A549 (cell line): ENCODE data around the gene GPATCH1. TPM values are rescaled to one million over a fixed set of nuclear protein-coding genes. Genes with fewer than 3 reads are reported as not detected.
A peak's percentile ranks its signal among the peaks of the same experiment; 100 is the strongest.

ENCODE experiments used
- ATAC-seq, 2 experiments: fragments of 200-7000 bp in 1 of 2; fragments of >200 bp in 1 of 2; cut with Nextera tagmentation in 1 of 2; cut with Tn5 transposase in 1 of 2; 3 replicates each; pipeline versions ENCODE4 v1.8.0 to v1.9.1; 2018 to 2020; ENCODE audit warnings: mild to moderate bottlenecking in 1 of 2, moderate library complexity in 1 of 2
- CTCF ChIA-PET: fragments of 300-600 bp; sonication (Branson Sonifier 250); formaldehyde crosslinking; extraction: SDS; loops from one replicate; lab custom pipeline; 2021; ENCODE audit warnings: antibody characterized with exemption, inconsistent platforms; lab: Yijun Ruan, JAX
- POLR2A ChIA-PET: fragments of 350-600 bp; formaldehyde crosslinking; extraction: SDS; loops from one replicate; lab custom pipeline; 2021; ENCODE audit warnings: antibody characterized with exemption, inconsistent platforms; lab: Yijun Ruan, JAX
- DNase-seq, 2 experiments: peaks; one replicate each; pipeline versions ENCODE4 v3.0.0 to v3.0.0-alpha.2; 2011 to 2016; ENCODE audit warnings: low read depth in 1 of 2, low spot score in 1 of 2
- FAIRE-seq: peaks from 2 replicates; lab custom pipeline; 2011; peaks lifted over from hg19 to GRCh38; lab: Jason Lieb, UNC
- H3K27ac ChIP-seq, 2 experiments: fragments of >200 bp; sonication (Bioruptor Twin); formaldehyde crosslinking; 3 replicates each; pipeline ENCODE4 v1.5.1; 2016 to 2017
- H3K4me1 ChIP-seq: fragments of >200 bp; sonication (Bioruptor Twin); formaldehyde crosslinking; 3 replicates; pipeline ENCODE4 v1.6.1; 2016
- H3K4me2 ChIP-seq: fragments of >200 bp; sonication (Bioruptor Twin); formaldehyde crosslinking; 3 replicates; pipeline ENCODE4 v1.6.1; 2016
- H3K4me3 ChIP-seq: fragments of >200 bp; sonication (Bioruptor Twin); formaldehyde crosslinking; 3 replicates; pipeline ENCODE4 v1.5.1; 2016
- H3K9me3 ChIP-seq: fragments of >200 bp; sonication (Bioruptor Twin); formaldehyde crosslinking; 3 replicates; pipeline ENCODE4 v1.6.1; 2016
- CEBPB ChIP-seq, 2 experiments: fragments of >200 bp in 1 of 2; sonication (Bioruptor Twin) in 1 of 2; formaldehyde crosslinking in 1 of 2; IDR thresholded peaks; 2 replicates each; pipeline ENCODE4 v1.6.1; 2012 to 2016
- EHMT2 ChIP-seq: fragments of 200-600 bp; sonication (generic); IDR thresholded peaks from 2 replicates; pipeline ENCODE4 v1.6.1; 2016; ENCODE audit warnings: antibody characterized with exemption, low read depth, mild to moderate bottlenecking, moderate library complexity
- ESRRA ChIP-seq: fragments of 150-350 bp; IDR thresholded peaks from 2 replicates; pipeline ENCODE4 v1.6.1; 2014; ENCODE audit warnings: mild to moderate bottlenecking, low read length, borderline replicate concordance
- FOSB ChIP-seq: fragments of 250-450 bp; sonication (Bioruptor Pico); IDR thresholded peaks from 2 replicates; pipeline ENCODE4 v1.5.0; 2020; ENCODE audit warnings: mild to moderate bottlenecking, moderate library complexity
- FOSL2 ChIP-seq, 2 experiments: fragments of 450-650 bp in 1 of 2; fragments of >200 bp in 1 of 2; sonication (Bioruptor Twin) in 1 of 2; formaldehyde crosslinking; IDR thresholded peaks; 2 replicates each; pipeline versions ENCODE4 v1.5.0 to v1.6.1; 2016 to 2020; ENCODE audit warnings: mild to moderate bottlenecking in 1 of 2, moderate library complexity in 1 of 2
- GATA3 ChIP-seq: IDR thresholded peaks from 2 replicates; pipeline ENCODE4 v1.6.1; 2012; ENCODE audit warnings: borderline replicate concordance
- HES2 ChIP-seq: fragments of >200 bp; sonication (Bioruptor Twin); formaldehyde crosslinking; IDR thresholded peaks from 2 replicates; pipeline ENCODE4 v1.6.1; 2016
- HEYL ChIP-seq: fragments of 250-450 bp; sonication (Bioruptor Pico); IDR thresholded peaks from 2 replicates; pipeline ENCODE4 v1.8.0; 2021; ENCODE audit warnings: mild to moderate bottlenecking, moderate library complexity
- HMGXB4 ChIP-seq: fragments of 250-450 bp; sonication (Bioruptor Pico); IDR thresholded peaks from 2 replicates; pipeline ENCODE4 v1.5.0; 2021; ENCODE audit warnings: mild to moderate bottlenecking, moderate library complexity, borderline replicate concordance
- HOXA7 ChIP-seq: fragments of 250-450 bp; sonication (Bioruptor Pico); IDR thresholded peaks from 2 replicates; pipeline ENCODE4 v1.5.0; 2020; ENCODE audit warnings: mild to moderate bottlenecking, moderate library complexity
- HOXB13 ChIP-seq: fragments of 250-450 bp; sonication (Bioruptor Pico); IDR thresholded peaks from 2 replicates; pipeline ENCODE4 v1.5.0; 2020; ENCODE audit warnings: low read depth, mild to moderate bottlenecking, moderate library complexity
- HOXB5 ChIP-seq: fragments of 250-450 bp; sonication (Bioruptor Pico); IDR thresholded peaks from 2 replicates; pipeline ENCODE4 v1.5.0; 2020; ENCODE audit warnings: mild to moderate bottlenecking, moderate library complexity
- MAFK ChIP-seq: fragments of 450-650 bp; IDR thresholded peaks from 2 replicates; pipeline ENCODE4 v1.6.1; 2014; ENCODE audit not compliant: partially characterized antibody
- MAX ChIP-seq: IDR thresholded peaks from 2 replicates; pipeline ENCODE4 v1.6.1; 2012
- MYC ChIP-seq: IDR thresholded peaks from 2 replicates; pipeline ENCODE4 v1.6.1; 2012; ENCODE audit warnings: mild to moderate bottlenecking, inconsistent platforms, low read length, improper control_type of control experiment, borderline replicate concordance
- NFE2L2 ChIP-seq: fragments of 150-350 bp; conservative IDR thresholded peaks from 2 replicates; pipeline ENCODE4 v1.6.1; 2014; ENCODE audit warnings: low read length
- NPAS2 ChIP-seq: fragments of 250-450 bp; sonication (Bioruptor Pico); IDR thresholded peaks from 2 replicates; pipeline ENCODE4 v1.8.0; 2022; ENCODE audit warnings: mild to moderate bottlenecking, moderate library complexity, borderline replicate concordance
- PBX3 ChIP-seq: IDR thresholded peaks from 2 replicates; pipeline ENCODE4 v1.6.1; 2012
- POLR2AphosphoS2 ChIP-seq: conservative IDR thresholded peaks from 2 replicates; pipeline ENCODE4 v1.6.1; 2012; ENCODE audit warnings: low read length, improper control_type of control experiment, inconsistent platforms
- RFX5 ChIP-seq: fragments of 450-650 bp; IDR thresholded peaks from 2 replicates; pipeline ENCODE4 v1.7.1; 2014; ENCODE audit warnings: antibody characterized with exemption, mild to moderate bottlenecking, moderate library complexity
- RNF2 ChIP-seq: fragments of 200-600 bp; sonication (generic); IDR thresholded peaks from 2 replicates; pipeline ENCODE4 v1.6.1; 2016; ENCODE audit warnings: low read depth, mild to moderate bottlenecking, antibody characterized with exemption, moderate library complexity, borderline replicate concordance
- SMC3 ChIP-seq: fragments of >200 bp; sonication (Bioruptor Twin); formaldehyde crosslinking; IDR thresholded peaks from 3 replicates; pipeline ENCODE4 v1.6.1; 2018; ENCODE audit warnings: inconsistent platforms
- TFCP2L1 ChIP-seq: fragments of 250-450 bp; sonication (Bioruptor Pico); IDR thresholded peaks from 2 replicates; pipeline ENCODE4 v1.5.0; 2021; ENCODE audit warnings: mild to moderate bottlenecking
- USF2 ChIP-seq: fragments of 450-650 bp; IDR thresholded peaks from 2 replicates; pipeline ENCODE4 v1.6.1; 2014; ENCODE audit warnings: antibody characterized with exemption
- ZNF302 ChIP-seq: fragments of 250-450 bp; sonication (Bioruptor Pico); IDR thresholded peaks from 2 replicates; pipeline ENCODE4 v1.9.0; 2021; ENCODE audit warnings: inconsistent platforms, mild to moderate bottlenecking, moderate library complexity
- WGBS: methylation state at CpG from one replicate; pipeline ENCODE4 v1.1.6; 2017; ENCODE audit errors: missing lambda C conversion rate; 5-methylcytosine and 5-hydroxymethylcytosine counted together
- polyA plus RNA-seq, 4 experiments: library from polyadenylated mRNA; depleted of rRNA in 3 of 4; stranded (reverse); fragments of >200 nt; fragmentation: RNase III in 1 of 4; extraction: RNeasy Plus Mini Kit Qiagen cat#74134 plus additional on column Dnase treatment in 1 of 4; gene quantifications; 2 replicates in 3 of 4; 3 replicates in 1 of 4; pipeline ENCODE4 v1.2.3, GENCODE V29; 2011 to 2017

Gene GPATCH1
- polyA plus RNA-seq, 2 of the 4 experiments (the other 2 are of a cell fraction) = 12.1 to 24.2 TPM

GRCh38 chr19:33067121-33067520 lies 13.9 kb upstream of the GPATCH1 start:
- Histone ChIP-seq H3K9me3 (no peaks in the 10 kb centered on the region), H3K27ac (peak overlapping the region; percentile 7 to 79; a peak in 3 of 6 replicates), H3K4me3 (no peak overlapping the region), H3K4me2 (no peak overlapping the region), H3K4me1 (peaks cover 62% of the 10 kb centered on the region)
- ChIA-PET CTCF (interaction anchor here (0.9 to 4.7 kb wide), 5 partner anchors 10 to 1415 kb away, joined by 4 to 25 read pairs (median 6); partner anchors contain the start of gene WTIP), POLR2A (interaction anchor here (0.7 to 1.0 kb wide), 2 partner anchors 35 to 46 kb away, joined by 4 read pairs; no protein-coding TSS in a partner anchor)
- TF ChIP-seq FOSL2 (IDR thresholded peaks at IDR 0.05) (no peak), FOSL2 (CRISPR knock-in tag; IDR thresholded peaks at IDR 0.05) (no peak), HOXB5 (CRISPR knock-in tag) (no peak), GATA3 (no peak), MAX (no peak), MYC (no peak), HOXA7 (CRISPR knock-in tag) (no peak), EHMT2 (no peak), FOSB (CRISPR knock-in tag) (no peak), USF2 (no peak), RFX5 (no peak), CEBPB (IDR thresholded peaks at IDR 0.05) (no peak), ESRRA (no peak), SMC3 (no peak)
- no peak for FAIRE-seq
- ATAC-seq = no peak
- DNase-seq = no peak
- WGBS = 85% methylated on average over 8 of the region's 8 CpGs

- WGBS = 58% methylated on average over 7 of the region's 7 CpGs
- Histone ChIP-seq H3K27ac (peak overlapping the region; percentile 71 to 79), H3K4me1 (peaks cover 48% of the 10 kb centered on the region), H3K4me2 (peak overlapping the region; percentile 1; the same call in 2 of the 3 replicates), H3K4me3 (no peak overlapping the region), H3K9me3 (no peaks in the 10 kb centered on the region)
- TF ChIP-seq HES2 = 0 out of 2 replicates have a peak, but pooled peaks have one; percentile 22
- no peak for TF ChIP-seq SMC3
- TF ChIP-seq USF2 = no peak
- TF ChIP-seq MAX = peak; percentile 33; the same call in 1 of the 2 replicates
- 0 out of 2 replicates have a peak, but pooled peaks have one; percentile 37 for TF ChIP-seq NPAS2 (CRISPR knock-in tag)
- FAIRE-seq = peak; percentile 49
- peak in 1 of 2 experiments; percentile 87 for DNase-seq
- ATAC-seq = peak in 1 of 2 experiments; percentile 55; a peak in 4 of 6 replicates
- ChIA-PET POLR2A (no interaction called here), CTCF (interaction anchor here (0.9 to 1.4 kb wide), 4 partner anchors 37 to 96 kb away, joined by 3 to 7 read pairs (median 4); no protein-coding TSS in a partner anchor)
Measured at GRCh38 chr19:33071887-33072286, 9.1 kb upstream of the GPATCH1 start.

GRCh38 chr19:33075519-33075918 lies 5.5 kb upstream of the GPATCH1 start:
- peak overlapping the region; percentile 11 to 92; a peak in 4 of 6 replicates for H3K27ac ChIP-seq
- ChIA-PET POLR2A (interaction anchor here (1.0 kb wide), 1 partner anchor 10 kb away, joined by 3 read pairs; no protein-coding TSS in a partner anchor), CTCF (interaction anchor here (2.0 to 8.2 kb wide), 4 partner anchors 10 to 100 kb away, joined by 4 to 55 read pairs (median 32); partner anchors contain the start of gene RHPN2)
- FAIRE-seq = no peak
- H3K9me3 ChIP-seq = no peaks in the 10 kb centered on the region
- ATAC-seq = no peak
- no peak for DNase-seq
- WGBS = 85% methylated on average over 2 of the region's 2 CpGs
- TF ChIP-seq PBX3 (no peak), HMGXB4 (CRISPR knock-in tag) (no peak), HEYL (CRISPR knock-in tag) (no peak), NFE2L2 (no peak), NPAS2 (CRISPR knock-in tag) (no peak), ZNF302 (CRISPR knock-in tag) (no peak), TFCP2L1 (CRISPR knock-in tag) (no peak), RNF2 (no peak), HOXB13 (no peak), MAFK (no peak), POLR2AphosphoS2 (no peak)
- H3K4me3 ChIP-seq = no peak overlapping the region
- H3K4me2 ChIP-seq = no peak overlapping the region
- H3K4me1 ChIP-seq = peaks cover 42% of the 10 kb centered on the region
